RPMI7951 (cell line): ENCODE measurements around the gene ZNF212. TPM values are rescaled to one million over a fixed set of nuclear protein-coding genes. Genes with fewer than 3 reads are reported as not detected.
A peak's percentile ranks its signal among the peaks of the same experiment; 100 is the strongest.

Experiments used
- DNase-seq: peaks from one replicate; pipeline ENCODE4 v3.0.0-alpha.2; 2012; ENCODE audit warnings: low read depth
- total RNA-seq: library from RNA; depleted of rRNA; stranded (reverse); fragments of >200 nt; shearing (Covaris generic); gene quantifications from 2 replicates; pipeline ENCODE4 v1.2.3, GENCODE V29; 2014

Gene ZNF212
- total RNA-seq, 1 experiment from 2014 or later = 2.6 TPM

- DNase-seq = peak; percentile 88
Observed at GRCh38 chr7:149284850-149285585, 45.6 kb downstream of the ZNF212 start.

GRCh38 chr7:149285603-149286002 is 46.2 kb downstream of the ZNF212 start:
- DNase-seq = peak; percentile 59

- DNase-seq = no peak
Observed at GRCh38 chr7:149286811-149287400, 47.5 kb downstream of the ZNF212 start.

GRCh38 chr7:149287622-149288021 is 48.2 kb downstream of the ZNF212 start:
- no peak for DNase-seq

- no peak for DNase-seq
Observed at GRCh38 chr7:149289262-149289661, 49.8 kb downstream of the ZNF212 start.

GRCh38 chr7:149289856-149290255 is 50.4 kb downstream of the ZNF212 start:
- DNase-seq = no peak

GRCh38 chr7:149291036-149291780 is 51.8 kb downstream of the ZNF212 start:
- no peak for DNase-seq

- no peak for DNase-seq
Observed at GRCh38 chr7:149291781-149292461, 52.5 kb downstream of the ZNF212 start.

GRCh38 chr7:149292462-149292823 is 53.0 kb downstream of the ZNF212 start:
- no peak for DNase-seq

GRCh38 chr7:149293338-149293737 is 53.9 kb downstream of the ZNF212 start:
- no peak for DNase-seq

- no peak for DNase-seq
Observed at GRCh38 chr7:149293946-149294633, 54.6 kb downstream of the ZNF212 start.

GRCh38 chr7:149294634-149295480 is 55.4 kb downstream of the ZNF212 start:
- DNase-seq = no peak

- no peak for DNase-seq
Observed at GRCh38 chr7:149295481-149295850, 56.0 kb downstream of the ZNF212 start.

GRCh38 chr7:149296368-149296767 is 56.9 kb downstream of the ZNF212 start:
- DNase-seq = no peak

- DNase-seq = no peak
Observed at GRCh38 chr7:149297034-149297755, 57.7 kb downstream of the ZNF212 start.

GRCh38 chr7:149300620-149301285 is 61.3 kb downstream of the ZNF212 start:
- no peak for DNase-seq

GRCh38 chr7:149302222-149302621 is 62.8 kb downstream of the ZNF212 start:
- DNase-seq = no peak

- no peak for DNase-seq
Observed at GRCh38 chr7:149302865-149303264, 63.4 kb downstream of the ZNF212 start.

GRCh38 chr7:149304006-149304405 is 64.6 kb downstream of the ZNF212 start:
- DNase-seq = no peak
